ENCODE results near the gene RIF1.
A peak's percentile ranks its signal among the peaks of the same experiment; 100 is the strongest.

The RIF1 gene, protein sequence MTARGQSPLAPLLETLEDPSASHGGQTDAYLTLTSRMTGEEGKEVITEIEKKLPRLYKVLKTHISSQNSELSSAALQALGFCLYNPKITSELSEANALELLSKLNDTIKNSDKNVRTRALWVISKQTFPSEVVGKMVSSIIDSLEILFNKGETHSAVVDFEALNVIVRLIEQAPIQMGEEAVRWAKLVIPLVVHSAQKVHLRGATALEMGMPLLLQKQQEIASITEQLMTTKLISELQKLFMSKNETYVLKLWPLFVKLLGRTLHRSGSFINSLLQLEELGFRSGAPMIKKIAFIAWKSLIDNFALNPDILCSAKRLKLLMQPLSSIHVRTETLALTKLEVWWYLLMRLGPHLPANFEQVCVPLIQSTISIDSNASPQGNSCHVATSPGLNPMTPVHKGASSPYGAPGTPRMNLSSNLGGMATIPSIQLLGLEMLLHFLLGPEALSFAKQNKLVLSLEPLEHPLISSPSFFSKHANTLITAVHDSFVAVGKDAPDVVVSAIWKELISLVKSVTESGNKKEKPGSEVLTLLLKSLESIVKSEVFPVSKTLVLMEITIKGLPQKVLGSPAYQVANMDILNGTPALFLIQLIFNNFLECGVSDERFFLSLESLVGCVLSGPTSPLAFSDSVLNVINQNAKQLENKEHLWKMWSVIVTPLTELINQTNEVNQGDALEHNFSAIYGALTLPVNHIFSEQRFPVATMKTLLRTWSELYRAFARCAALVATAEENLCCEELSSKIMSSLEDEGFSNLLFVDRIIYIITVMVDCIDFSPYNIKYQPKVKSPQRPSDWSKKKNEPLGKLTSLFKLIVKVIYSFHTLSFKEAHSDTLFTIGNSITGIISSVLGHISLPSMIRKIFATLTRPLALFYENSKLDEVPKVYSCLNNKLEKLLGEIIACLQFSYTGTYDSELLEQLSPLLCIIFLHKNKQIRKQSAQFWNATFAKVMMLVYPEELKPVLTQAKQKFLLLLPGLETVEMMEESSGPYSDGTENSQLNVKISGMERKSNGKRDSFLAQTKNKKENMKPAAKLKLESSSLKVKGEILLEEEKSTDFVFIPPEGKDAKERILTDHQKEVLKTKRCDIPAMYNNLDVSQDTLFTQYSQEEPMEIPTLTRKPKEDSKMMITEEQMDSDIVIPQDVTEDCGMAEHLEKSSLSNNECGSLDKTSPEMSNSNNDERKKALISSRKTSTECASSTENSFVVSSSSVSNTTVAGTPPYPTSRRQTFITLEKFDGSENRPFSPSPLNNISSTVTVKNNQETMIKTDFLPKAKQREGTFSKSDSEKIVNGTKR (N-terminal part only)

DNA sequence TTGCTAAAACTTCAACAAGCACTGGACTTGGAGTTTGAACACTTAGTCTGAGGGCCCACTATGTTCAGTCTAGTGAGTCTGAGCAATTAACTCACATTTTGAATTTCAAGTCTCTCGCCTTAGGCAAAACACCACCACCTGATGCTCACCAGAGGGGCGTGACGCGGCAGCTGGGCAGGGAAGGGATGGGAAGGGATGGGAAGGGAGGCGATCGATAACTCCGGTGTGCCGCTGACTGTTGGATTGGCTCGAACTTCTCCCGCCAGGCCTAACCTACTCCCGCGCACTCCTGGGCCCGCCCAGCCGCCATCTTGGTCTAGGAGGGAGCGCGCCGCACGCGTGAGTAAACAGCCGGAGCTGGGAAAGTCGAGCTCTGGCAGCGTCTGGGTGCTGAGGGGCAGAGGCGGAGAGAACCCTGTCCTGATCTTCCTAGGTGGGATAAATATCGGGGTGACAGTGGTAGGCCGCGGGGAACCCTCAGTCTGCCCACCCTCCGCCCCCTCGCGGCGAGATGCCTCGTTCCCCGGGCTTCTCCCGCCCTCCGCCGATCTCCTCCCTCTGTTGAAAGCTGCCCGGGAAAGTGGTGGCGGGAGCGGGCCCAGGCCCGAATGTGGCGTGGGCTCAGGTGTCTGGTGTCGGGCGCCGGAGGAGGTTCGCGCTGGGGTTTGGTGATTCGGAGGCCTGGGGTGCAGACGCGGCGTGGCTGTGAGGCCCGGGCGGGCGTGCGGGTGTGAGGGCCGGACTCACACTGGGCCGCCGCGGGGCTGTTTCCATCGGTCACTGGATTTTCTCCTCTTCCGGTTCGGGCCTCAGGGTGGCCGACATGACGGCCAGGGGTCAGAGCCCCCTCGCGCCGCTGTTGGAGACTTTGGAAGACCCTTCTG lies at the start of gene RIF1:
Gene RIF1, plus strand, starts transcription at position 302 of the 884 bp plus-strand sequence. Its CDS starts 522 bp downstream, at position 824.
- peak; percentile 97 for DNase-seq (ENCODE audit: low spot score)

DNA sequence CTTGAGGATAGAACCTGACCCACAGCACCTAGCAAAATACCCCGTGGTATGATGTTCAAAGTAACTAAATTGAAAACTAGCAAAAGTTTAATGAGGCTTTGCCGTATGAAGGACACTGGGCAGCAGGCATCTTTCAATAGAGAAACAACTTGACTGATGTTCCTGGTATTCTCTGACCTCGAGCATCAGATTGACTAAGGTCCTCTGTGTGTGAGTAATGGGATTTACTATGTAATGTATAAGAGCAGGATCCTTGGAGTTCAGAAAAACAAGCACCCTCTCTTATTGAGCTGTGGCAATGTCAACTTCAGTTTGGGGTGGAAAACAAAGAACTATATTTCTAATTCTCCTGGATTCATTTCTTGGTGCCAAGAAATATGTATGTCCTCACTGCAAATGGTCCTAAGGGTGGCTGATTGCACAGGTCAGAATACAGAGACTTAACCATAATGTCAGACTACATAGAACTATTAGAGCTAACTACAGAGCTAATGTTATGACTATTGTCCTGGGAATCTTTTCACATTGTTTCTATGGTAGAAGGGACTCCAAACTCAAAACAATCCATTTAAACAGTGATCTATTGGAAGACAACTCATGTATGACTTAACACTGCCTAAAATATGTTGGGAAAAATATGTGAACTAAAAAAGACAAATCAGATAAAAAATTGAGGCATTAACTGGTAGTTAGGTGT lies 47.9 kb upstream of the RIF1 start:
- DNase-seq (ENCODE audit: low spot score), result peak; percentile 50

DNA sequence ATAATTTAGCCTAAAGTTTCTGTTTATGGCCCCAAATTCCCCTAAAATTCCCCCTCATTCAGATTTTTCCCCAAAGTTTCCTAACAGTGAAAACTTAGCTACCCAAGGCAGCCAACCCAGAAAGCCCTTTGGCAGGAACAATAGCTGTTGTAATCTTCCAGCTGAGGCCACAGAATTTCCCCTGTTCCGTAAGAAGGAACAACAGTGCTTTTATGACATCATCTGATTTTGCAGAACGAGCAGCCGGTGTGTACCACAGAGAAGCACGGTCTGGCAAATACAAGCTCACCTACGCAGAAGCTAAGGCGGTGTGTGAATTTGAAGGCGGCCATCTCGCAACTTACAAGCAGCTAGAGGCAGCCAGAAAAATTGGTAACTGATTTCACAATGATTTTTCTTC lies 46.0 kb upstream of the RIF1 start:
- peak; percentile 34 for DNase-seq (ENCODE audit: low spot score)

DNA sequence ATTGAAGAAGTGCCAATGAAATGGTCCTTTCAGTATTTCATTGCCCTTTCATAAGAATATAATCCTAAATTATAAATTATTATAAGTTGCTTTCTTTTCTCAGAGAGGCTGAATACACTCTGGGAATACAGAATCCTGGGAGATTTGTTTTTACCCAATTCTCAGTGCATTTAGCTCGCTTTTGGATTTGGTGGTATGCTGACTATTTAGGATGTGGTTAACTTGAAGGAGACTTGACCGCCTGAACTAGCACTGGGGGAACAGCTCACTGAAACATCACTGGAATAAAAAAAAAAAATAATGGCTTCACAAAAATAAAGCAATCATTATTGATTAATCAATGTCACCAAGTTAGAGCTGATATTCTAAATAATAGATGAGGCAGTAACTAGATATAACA lies 42.1 kb upstream of the RIF1 start:
- peak; percentile 34 for DNase-seq (ENCODE audit: low spot score)

DNA sequence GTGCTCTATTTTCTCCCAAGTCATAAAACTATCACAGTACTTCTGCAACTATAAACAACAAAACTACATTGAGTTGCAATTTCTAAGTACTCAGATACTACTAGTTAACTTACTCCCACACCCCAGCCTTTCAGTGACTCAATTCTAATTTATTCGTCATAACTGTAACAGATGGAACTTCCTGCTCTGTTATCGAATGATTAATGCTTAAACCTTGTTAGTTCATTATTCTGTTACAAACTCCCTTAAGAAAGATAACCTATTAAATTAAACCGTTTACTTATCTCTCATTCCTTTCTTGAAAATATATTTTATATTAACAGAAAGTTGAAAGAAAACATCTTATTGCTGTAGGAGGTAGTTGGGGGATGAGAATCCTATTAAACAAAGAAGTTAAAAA lies 35.3 kb upstream of the RIF1 start:
- peak; percentile 64 for DNase-seq (ENCODE audit: low spot score)

DNA sequence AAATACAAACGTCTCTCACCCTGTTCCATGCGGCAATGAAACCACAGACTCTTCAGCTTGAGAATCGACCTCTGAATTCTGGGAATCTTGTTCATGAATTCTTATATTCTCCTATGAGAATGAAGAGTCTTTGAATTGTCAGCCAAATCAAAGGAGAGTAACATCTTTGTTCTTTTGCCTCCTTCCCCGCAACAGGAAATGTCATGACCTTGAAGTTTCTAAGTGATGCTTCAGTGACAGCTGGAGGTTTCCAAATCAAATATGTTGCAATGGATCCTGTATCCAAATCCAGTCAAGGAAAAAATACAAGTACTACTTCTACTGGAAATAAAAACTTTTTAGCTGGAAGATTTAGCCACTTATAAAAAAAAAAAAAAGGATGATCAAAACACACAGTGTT lies 30.5 kb upstream of the RIF1 start:
- no peak for DNase-seq (ENCODE audit: low spot score)

DNA sequence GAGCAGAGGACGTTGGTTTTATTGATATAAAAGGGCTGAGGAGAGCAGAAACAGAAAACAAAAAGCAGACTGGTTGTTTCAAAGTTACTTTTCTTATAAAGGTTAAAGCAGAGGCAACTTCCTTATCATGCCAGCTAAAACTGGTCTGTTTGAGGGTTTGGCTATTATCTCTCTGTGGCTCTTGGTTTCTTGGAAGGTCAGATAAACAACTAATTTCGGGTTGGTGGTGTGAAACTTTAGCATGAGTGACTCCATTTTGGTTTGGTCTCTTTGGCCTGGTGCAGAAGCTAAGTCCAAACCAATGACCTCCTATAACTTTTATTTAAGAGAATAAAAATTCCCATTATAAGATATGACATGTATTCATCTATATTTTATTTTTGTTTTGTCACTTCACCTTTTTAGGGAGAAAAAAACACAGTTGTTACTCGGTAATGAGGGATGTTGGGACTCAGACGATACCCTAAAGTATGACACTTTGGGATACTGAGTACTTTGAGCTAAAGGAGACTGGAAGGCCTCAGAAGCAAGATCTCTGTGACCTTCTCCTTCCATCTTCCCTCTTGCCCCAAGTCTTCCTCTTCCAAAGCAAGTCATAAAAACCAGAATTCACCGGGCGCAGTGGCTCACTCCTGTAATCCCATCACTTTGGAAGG lies 29.0 kb upstream of the RIF1 start:
- DNase-seq (ENCODE audit: low spot score), result no peak

DNA sequence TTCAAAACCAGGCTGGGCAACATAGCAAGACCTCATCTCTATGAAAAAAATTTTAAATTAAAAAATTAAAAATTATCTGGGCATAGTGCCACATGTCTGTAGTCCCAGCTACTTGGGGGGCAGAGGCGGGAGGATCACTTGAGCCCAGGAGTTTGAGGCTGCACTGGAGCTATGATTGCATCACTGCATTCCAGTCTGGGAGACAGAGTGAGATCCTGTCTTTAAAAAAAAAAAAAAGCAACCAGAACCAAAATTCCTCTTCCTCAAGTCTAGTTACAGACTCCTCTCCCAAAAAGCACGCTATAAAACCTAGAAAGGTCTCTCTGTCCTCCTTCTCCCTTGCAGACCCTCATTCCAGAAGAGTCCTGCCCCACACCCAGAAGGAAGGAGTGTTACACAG lies 28.4 kb upstream of the RIF1 start:
- DNase-seq (ENCODE audit: low spot score), result no peak

DNA sequence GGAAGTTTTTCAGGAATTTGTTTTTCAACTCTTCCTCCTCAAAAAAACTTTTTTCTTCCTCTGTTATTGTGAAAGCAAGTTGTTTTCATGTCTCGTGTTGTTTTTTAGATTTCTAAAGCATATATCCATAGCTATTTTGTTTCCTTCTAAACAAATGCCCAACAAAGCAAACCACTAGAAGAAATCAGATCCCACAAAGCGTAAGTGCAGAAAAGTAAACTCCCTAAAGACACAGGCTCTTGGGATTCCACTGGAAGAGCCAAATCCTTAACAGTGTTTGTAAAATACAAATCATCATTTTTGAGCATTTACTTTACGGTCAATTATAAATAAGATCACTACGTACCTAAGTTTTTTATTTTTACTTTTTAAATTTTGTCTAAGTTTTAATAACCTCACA lies 21.7 kb upstream of the RIF1 start:
- no peak for DNase-seq (ENCODE audit: low spot score)

DNA sequence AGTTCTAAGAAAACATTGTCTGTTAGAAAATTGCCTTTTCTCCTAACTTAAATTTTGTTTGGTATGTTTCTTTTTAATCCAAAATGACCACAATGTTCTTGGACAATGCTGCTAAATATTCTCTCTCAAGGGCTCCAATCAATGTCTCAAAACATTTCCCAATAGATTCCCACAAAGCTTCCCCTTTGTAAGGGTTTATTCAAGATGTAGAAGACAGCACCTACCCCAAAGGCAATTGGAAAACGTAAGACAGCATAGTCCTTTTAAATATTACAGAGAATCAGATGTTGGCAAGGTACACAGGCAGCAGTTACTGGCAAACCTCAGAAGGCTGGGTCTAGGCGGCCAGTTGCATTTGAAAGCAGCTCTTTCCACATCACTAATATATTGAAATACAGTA lies 18.3 kb upstream of the RIF1 start:
- DNase-seq (ENCODE audit: low spot score), result no peak

DNA sequence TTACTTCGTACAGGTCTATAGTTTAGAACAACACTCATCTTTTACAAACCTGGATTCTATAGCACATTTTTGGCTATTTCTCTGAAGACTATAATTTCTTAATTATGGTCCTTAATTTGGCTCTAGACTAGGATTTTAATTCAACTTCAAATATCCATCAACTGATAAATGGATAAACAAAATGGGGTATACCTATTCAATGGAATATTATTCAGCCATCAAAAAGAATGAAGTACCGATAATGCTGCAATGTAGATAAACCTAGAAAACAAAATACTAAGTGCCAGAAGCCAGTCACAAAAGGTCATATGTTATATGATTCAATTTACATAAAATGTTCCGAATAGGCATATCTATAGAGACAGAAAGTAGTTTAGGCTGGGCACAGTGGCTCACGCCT lies 15.2 kb upstream of the RIF1 start:
- DNase-seq (ENCODE audit: low spot score), result no peak

DNA sequence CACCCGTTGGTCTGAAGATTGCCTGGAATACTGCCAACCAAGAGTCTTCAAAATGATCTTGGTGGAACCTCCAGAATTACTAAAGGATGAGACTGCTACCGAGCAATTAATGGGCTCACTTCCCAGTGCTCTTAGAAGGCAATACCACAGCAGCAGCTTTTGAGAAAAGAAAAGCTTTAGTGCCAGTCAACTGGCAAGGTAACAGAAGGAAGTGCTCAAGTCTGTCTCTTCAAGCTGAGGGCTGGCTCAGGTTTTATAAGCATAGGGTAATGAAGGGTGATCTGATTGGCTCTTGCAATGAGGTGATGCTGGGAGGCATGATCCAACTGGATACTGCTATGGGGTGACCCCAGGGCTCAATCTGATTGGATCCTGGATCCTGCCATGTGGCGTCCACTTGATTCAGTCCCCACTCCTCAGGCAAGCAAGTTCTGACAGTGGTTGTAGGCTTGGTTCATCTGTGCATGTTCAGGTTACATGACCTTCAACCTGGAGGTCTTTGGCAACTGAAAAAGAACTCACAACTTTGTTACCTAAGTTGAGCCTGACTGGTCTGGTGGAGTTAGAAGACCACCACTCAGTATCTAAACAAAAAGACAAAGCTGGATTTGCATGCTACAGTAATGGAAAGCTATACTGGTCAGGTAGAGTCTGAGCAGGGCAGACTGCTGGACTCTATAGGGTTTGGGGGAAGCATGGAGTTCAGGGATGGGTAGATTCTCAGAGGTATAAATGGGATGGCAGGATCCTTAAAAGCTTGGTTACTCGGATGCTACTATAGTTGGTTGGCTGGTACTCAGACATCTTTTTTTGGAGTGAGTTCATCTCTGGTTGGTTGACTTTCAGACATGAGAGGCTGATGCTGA lies 14.0 kb upstream of the RIF1 start:
- DNase-seq (ENCODE audit: low spot score), result no peak

DNA sequence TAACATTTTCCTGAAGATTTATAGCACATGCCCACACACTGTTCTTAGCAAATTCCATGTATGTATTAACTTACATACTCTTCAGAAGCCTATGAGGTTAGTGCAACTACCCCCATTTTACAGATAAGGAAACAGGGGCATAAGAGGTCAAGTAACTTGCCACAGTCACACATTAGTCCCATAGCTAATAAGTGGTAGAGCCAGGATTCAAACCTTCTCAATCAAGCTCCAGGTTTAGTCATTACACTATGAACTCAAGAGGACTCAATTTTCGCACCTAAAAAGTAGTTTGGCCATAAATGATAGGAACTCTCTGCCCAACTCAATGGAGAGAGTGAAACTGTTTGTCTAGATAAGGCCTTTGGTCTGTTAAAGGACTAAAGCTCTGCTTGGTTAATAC lies 9.7 kb upstream of the RIF1 start:
- DNase-seq (ENCODE audit: low spot score), result no peak

DNA sequence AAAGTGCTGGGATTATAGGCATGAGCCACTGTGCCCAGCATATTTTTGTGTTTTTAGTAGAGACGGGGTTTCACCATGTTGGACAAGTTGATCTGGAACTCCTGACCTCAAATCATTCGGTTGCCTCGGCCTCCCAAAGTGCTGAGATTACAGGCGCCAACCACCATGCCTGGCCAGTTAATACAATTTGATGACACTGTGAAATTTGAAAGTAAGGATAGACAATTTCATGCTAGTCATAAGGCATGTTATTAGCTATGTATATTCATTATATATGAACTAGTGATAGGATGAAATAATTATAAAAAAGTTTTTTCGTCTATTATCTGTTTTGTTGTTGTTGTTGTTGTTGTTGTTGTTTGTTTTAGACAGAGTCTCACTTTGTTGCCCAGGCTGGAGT lies 8.6 kb upstream of the RIF1 start:
- no peak for DNase-seq (ENCODE audit: low spot score)

DNA sequence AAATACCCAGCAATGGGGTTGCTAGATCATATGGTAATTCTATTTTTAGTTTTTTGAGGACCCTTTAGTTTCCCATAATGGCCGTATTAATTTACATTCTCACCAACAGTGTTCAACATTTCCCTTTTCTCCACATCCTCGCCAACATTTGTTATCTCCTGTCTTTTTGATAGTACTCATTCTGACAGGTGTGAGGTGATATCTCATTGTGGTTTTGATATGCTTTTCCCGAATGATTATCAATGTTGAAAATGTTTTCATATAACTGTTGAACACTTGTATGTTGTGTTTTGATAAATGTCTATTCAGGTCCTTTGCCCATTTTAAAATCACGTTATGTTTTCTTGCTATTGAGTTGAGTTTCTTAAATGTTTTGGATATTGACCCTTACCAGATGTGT lies 5.8 kb upstream of the RIF1 start:
- no peak for DNase-seq (ENCODE audit: low spot score)

DNA sequence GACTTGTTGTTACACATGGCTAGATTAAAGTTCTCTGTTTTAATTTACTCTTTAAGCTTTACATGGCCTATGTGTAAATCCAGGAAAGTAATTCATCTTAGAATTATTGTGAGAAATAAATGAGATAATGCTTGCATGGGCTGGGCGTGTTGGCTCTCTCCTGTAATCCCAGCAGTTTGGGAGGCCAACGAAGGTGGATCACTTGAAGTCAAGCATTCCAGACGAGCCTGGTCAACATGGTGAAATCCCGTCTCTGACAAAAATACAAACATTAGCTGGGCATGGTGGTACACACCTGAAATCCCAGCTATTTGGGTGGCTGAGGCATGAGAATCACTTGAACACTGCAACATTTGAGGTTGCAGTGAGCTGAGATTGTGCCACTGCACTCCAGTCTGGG lies 4.3 kb upstream of the RIF1 start:
- DNase-seq (ENCODE audit: low spot score), result no peak

DNA sequence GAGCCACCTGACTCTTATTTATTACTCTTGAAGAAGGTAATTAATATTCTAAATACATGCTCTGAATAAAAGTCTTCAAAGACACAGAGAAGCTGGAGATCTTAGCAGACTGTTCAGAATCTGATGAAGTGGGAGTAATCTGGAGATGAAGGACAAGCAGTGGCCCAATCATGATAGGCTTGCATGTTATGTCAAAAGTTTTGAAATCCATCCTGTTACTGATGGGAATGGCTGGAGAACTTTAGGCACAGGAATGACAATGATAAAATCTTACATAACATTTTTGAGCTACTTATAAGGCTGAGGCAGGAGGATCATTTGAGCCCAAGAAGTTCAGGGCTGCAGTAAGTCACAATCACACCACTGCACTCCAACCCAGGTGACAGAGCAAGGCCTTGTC lies 2.4 kb upstream of the RIF1 start:
- DNase-seq (ENCODE audit: low spot score), result no peak

DNA sequence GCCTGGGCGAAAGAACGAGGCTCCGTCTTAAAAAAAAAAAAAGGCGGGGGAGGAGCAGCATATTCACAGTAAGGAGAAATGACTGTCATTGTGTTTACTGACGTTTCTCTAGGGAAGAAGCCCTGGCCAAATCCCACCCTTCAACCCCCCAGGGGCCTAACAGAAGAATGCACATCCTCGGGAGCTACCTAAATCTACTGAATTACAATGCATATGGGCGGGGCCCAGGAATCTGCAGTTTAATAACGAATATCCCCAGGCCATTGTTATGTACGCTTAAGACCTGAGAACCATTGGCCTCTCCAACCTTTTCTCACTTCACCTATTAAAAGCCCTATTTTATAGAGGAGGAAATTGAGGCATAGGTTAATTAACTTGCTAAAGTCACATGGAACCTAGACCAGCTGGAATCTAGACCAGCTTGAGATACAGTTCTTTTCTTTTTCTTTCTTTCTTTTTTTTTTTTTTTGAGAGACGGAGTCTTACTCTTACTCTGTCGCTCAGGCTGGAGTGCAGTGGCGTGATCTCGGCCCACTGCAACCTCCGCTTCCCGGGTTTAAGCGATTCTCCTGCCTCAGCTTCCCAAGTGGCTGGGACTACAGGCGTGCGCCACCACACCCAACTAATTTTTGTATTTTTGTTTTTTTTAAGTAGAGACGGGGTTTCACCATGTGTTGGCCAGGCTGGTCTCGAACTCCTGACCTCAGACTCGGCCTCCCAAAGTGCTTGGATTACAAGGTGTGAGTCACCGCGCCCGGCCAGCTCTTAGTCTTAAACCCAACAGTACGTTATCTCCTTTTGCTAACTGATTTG lies 708 bp upstream of the RIF1 start:
- no peak for DNase-seq (ENCODE audit: low spot score)

DNA sequence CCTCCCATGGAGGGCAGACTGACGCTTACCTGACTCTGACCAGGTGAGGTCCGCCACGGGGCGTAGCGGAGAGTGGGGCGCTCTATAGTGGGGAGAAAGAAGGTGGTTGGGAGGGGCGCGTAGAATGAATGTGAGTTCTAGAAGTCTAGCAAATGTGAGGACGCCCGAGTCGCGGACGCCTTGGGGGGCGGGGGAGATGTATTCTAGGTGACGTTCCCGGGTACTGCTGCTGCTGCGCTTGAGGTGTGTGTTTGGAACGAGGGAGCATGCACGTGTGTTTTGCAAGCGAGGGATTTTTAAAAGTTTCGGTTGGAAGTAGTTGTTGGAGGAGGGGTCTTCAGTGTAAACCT lies 758 bp downstream of the RIF1 start:
- DNase-seq (ENCODE audit: low spot score), result peak; percentile 49

Data from AG20443 (cell line).